ENCODE measurements around the gene TATDN2. TPM values are rescaled to one million over a fixed set of nuclear protein-coding genes. Genes with fewer than 3 reads are reported as not detected.

TATDN2 gene
- polyA plus RNA-seq, 1 donor: 27.4 TPM

- Histone ChIP-seq H3K4me1 (ENCODE audit: control insufficient read depth, insufficient read depth, low read length) (peaks cover 23% of the 10 kb centered on the region), H3K27me3 (ENCODE audit: control insufficient read depth, insufficient read depth, low read length) (no peaks in the 10 kb centered on the region), H3K36me3 (ENCODE audit: control insufficient read depth, insufficient read depth, low read length) (peaks cover 63% of the 10 kb centered on the region), H3K9me3 (ENCODE audit: control insufficient read depth, low read depth, low read length) (no peaks in the 10 kb centered on the region), H3K4me3 (ENCODE audit: low read length) (no peak overlapping the region), H3K27ac (ENCODE audit: low read length) (peak overlapping the region; percentile 56)
- no CpG with 5 or more reads among the region's 4 CpGs for WGBS (ENCODE audit: insufficient coverage, low lambda C conversion rate)
- DNase-seq: peak; percentile 75 to 87
These were observed 69.2 kb downstream of the TATDN2 start for GRCh38 chr3:10317311-10317960.

DNA sequence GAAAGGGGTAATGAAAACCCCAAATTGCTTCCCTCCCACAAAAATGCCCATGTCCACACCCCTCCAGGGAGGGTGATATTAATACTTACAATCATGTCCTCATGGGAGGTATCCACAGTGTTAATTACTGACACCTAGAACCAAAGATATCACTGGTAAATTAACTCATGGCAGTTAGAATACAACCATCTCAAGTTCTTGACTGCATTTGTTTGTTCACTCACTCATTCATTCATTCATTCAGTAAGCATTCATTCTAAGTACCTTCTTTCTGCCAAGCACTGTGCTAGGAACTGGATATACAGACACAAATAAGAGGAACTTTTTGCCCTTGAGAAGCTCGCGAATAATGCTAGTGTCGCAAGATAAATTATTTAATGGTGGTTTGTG, 69.7 kb downstream of the TATDN2 start:
- Histone ChIP-seq H3K27me3 (ENCODE audit: control insufficient read depth, insufficient read depth, low read length) (no peaks in the 10 kb centered on the region), H3K36me3 (ENCODE audit: control insufficient read depth, insufficient read depth, low read length) (peaks cover 58% of the 10 kb centered on the region), H3K4me3 (ENCODE audit: low read length) (no peak overlapping the region), H3K27ac (ENCODE audit: low read length) (peak overlapping the region; percentile 56), H3K9me3 (ENCODE audit: control insufficient read depth, low read depth, low read length) (no peaks in the 10 kb centered on the region), H3K4me1 (ENCODE audit: control insufficient read depth, insufficient read depth, low read length) (peaks cover 23% of the 10 kb centered on the region)
- WGBS (ENCODE audit: insufficient coverage, low lambda C conversion rate): no CpG with 5 or more reads among the region's 3 CpGs
- no peak for DNase-seq

- Histone ChIP-seq H3K4me1 (ENCODE audit: control insufficient read depth, insufficient read depth, low read length) (peaks cover 23% of the 10 kb centered on the region), H3K27ac (ENCODE audit: low read length) (peak overlapping the region; percentile 47), H3K36me3 (ENCODE audit: control insufficient read depth, insufficient read depth, low read length) (peaks cover 45% of the 10 kb centered on the region)
These were observed 71.0 kb downstream of the TATDN2 start for GRCh38 chr3:10319251-10319650.

GRCh38 chr3:10319804-10320203, 71.5 kb downstream of the TATDN2 start:
- H3K27me3 ChIP-seq (ENCODE audit: control insufficient read depth, insufficient read depth, low read length): no peaks in the 10 kb centered on the region
- peak overlapping the region; percentile 86 for H3K4me3 ChIP-seq (ENCODE audit: low read length)
- H3K9me3 ChIP-seq (ENCODE audit: control insufficient read depth, low read depth, low read length): no peaks in the 10 kb centered on the region
- peaks cover 40% of the 10 kb centered on the region for H3K36me3 ChIP-seq (ENCODE audit: control insufficient read depth, insufficient read depth, low read length)
- peak overlapping the region; percentile 80 for H3K27ac ChIP-seq (ENCODE audit: low read length)
- H3K4me1 ChIP-seq (ENCODE audit: control insufficient read depth, insufficient read depth, low read length): peaks cover 23% of the 10 kb centered on the region
- no peak for DNase-seq
- 30% methylated on average over 2 of the region's 3 CpGs for WGBS (ENCODE audit: insufficient coverage, low lambda C conversion rate)

More at GRCh38 chr3:10319251-10319650, 71.0 kb downstream of the TATDN2 start:
- H3K9me3 ChIP-seq (ENCODE audit: control insufficient read depth, low read depth, low read length): no peaks in the 10 kb centered on the region
- no peaks in the 10 kb centered on the region for H3K27me3 ChIP-seq (ENCODE audit: control insufficient read depth, insufficient read depth, low read length)
- peak; percentile 30 to 77 for DNase-seq
- H3K4me3 ChIP-seq (ENCODE audit: low read length): peak overlapping the region; percentile 41
- WGBS (ENCODE audit: insufficient coverage, low lambda C conversion rate): 40% methylated on average over 2 of the region's 6 CpGs

- Histone ChIP-seq H3K27ac (ENCODE audit: low read length) (peak overlapping the region; percentile 80), H3K4me3 (ENCODE audit: low read length) (peak overlapping the region; percentile 86), H3K27me3 (ENCODE audit: control insufficient read depth, insufficient read depth, low read length) (peaks cover under 1% of the 10 kb centered on the region), H3K9me3 (ENCODE audit: control insufficient read depth, low read depth, low read length) (no peaks in the 10 kb centered on the region), H3K36me3 (ENCODE audit: control insufficient read depth, insufficient read depth, low read length) (peaks cover 35% of the 10 kb centered on the region), H3K4me1 (ENCODE audit: control insufficient read depth, insufficient read depth, low read length) (peaks cover 23% of the 10 kb centered on the region)
- DNase-seq: no peak
- whole genome bisulfite sequencing (ENCODE audit: insufficient coverage, low lambda C conversion rate): no CpG with 5 or more reads among the region's 9 CpGs
These were observed 72.0 kb downstream of the TATDN2 start for GRCh38 chr3:10320320-10320677.

- Histone ChIP-seq H3K4me1 (ENCODE audit: control insufficient read depth, insufficient read depth, low read length) (peaks cover 23% of the 10 kb centered on the region), H3K27ac (ENCODE audit: low read length) (no peak overlapping the region), H3K4me3 (ENCODE audit: low read length) (no peak overlapping the region), H3K36me3 (ENCODE audit: control insufficient read depth, insufficient read depth, low read length) (peaks cover 21% of the 10 kb centered on the region), H3K27me3 (ENCODE audit: control insufficient read depth, insufficient read depth, low read length) (peaks cover 5% of the 10 kb centered on the region), H3K9me3 (ENCODE audit: control insufficient read depth, low read depth, low read length) (no peaks in the 10 kb centered on the region)
- no CpG with 5 or more reads among the region's 8 CpGs for WGBS (ENCODE audit: insufficient coverage, low lambda C conversion rate)
- DNase-seq: no peak
These were observed 73.5 kb downstream of the TATDN2 start for GRCh38 chr3:10321630-10322351.

- H3K4me1 ChIP-seq (ENCODE audit: control insufficient read depth, insufficient read depth, low read length): peaks cover 19% of the 10 kb centered on the region
- H3K27ac ChIP-seq (ENCODE audit: low read length): no peak overlapping the region
- no peak overlapping the region for H3K4me3 ChIP-seq (ENCODE audit: low read length)
- DNase-seq: no peak
- no peaks in the 10 kb centered on the region for H3K9me3 ChIP-seq (ENCODE audit: control insufficient read depth, low read depth, low read length)
- H3K36me3 ChIP-seq (ENCODE audit: control insufficient read depth, insufficient read depth, low read length): peaks cover 17% of the 10 kb centered on the region
- WGBS (ENCODE audit: insufficient coverage, low lambda C conversion rate): no CpG with 5 or more reads among the region's 1 CpG
- peaks cover 5% of the 10 kb centered on the region for H3K27me3 ChIP-seq (ENCODE audit: control insufficient read depth, insufficient read depth, low read length)
These were observed 74.1 kb downstream of the TATDN2 start for GRCh38 chr3:10322352-10322710.

DNA sequence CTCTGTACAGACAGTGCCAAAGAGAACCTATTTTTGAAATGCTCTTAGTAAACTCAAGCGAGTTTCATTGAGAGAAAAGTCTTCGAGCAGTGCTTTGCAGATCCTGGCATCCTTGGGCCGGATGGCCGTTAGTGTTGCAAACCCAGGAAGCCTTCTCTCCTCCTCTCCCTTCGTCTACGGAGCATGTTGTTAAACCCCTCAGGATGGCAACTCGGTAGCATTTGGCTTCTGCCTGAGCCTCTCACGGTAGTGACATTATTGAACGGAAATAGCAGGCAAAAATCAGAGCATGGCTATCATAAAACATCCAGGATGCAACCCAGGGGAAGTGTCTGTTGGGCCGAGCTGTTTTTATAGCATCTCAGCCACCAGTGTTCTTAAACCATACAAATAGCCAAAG, 79.3 kb downstream of the TATDN2 start:
- Histone ChIP-seq H3K27ac (ENCODE audit: low read length) (no peak overlapping the region), H3K27me3 (ENCODE audit: control insufficient read depth, insufficient read depth, low read length) (peaks cover 36% of the 10 kb centered on the region), H3K36me3 (ENCODE audit: control insufficient read depth, insufficient read depth, low read length) (no peaks in the 10 kb centered on the region), H3K4me1 (ENCODE audit: control insufficient read depth, insufficient read depth, low read length) (no peaks in the 10 kb centered on the region), H3K4me3 (ENCODE audit: low read length) (no peak overlapping the region), H3K9me3 (ENCODE audit: control insufficient read depth, low read depth, low read length) (no peaks in the 10 kb centered on the region)
- WGBS (ENCODE audit: insufficient coverage, low lambda C conversion rate): 80% methylated on average over 2 of the region's 10 CpGs
- DNase-seq: no peak

DNA sequence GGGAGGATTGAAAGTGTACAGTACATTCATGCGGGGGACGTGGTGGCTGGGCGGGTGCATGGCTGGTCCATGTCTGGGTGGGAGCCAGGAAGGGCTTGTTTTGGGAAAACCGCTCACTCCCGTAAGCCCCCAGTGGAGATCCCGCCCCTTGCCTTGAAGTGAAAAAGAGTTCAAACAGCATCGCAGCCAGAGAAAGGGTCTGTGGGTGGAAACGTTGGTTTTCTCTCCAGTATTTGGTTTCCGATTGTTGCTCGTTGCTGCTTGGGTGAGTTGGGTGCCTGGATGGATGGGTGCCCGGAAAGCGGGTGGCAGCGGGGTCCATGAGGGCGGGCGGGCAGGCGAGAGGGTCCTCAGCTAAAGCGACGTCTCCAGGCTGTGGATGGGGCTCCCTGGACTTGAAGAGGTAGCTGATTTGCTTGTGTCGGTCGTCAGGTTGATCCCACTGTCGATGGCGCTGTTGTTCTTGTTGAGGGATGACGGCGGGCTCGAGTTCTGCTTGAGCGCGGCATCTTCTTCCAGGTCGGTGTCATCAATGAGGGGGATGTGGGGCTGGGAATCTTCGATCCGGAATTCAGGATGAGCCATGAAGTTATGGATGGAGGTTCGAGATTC, 80.3 kb downstream of the TATDN2 start:
- Histone ChIP-seq H3K4me1 (ENCODE audit: control insufficient read depth, insufficient read depth, low read length) (no peaks in the 10 kb centered on the region), H3K27me3 (ENCODE audit: control insufficient read depth, insufficient read depth, low read length) (peaks cover 36% of the 10 kb centered on the region), H3K36me3 (ENCODE audit: control insufficient read depth, insufficient read depth, low read length) (no peaks in the 10 kb centered on the region), H3K27ac (ENCODE audit: low read length) (no peak overlapping the region), H3K4me3 (ENCODE audit: low read length) (no peak overlapping the region), H3K9me3 (ENCODE audit: control insufficient read depth, low read depth, low read length) (no peaks in the 10 kb centered on the region)
- no CpG with 5 or more reads among the region's 31 CpGs for WGBS (ENCODE audit: insufficient coverage, low lambda C conversion rate)
- DNase-seq: no peak

DNA sequence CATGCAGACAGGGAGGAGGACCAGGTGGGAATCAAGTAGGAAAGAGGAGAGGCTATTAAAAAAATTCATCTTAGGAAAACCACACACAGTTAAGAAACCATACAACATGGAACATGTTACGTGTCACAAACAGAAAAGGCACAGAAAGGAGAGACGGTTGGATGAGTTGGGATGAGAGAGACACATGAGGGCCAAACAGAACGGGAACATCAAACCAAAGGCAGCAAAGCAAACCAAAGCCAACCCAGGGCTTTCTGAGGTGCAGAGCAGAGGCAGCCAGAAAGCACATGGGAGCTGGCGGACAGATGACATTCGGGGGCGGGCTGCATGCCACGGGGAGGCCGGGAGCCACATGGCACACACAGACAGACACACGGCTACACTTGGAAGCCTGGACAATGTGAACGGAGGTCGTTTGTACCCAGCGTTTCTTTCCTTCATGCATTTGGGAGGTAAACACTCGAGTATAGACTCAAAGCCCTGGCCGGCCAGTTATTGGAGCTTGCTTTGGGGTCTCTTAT, 81.3 kb downstream of the TATDN2 start:
- H3K4me3 ChIP-seq (ENCODE audit: low read length): no peak overlapping the region
- no peaks in the 10 kb centered on the region for H3K9me3 ChIP-seq (ENCODE audit: control insufficient read depth, low read depth, low read length)
- 78% methylated on average over 2 of the region's 14 CpGs for WGBS (ENCODE audit: insufficient coverage, low lambda C conversion rate)
- DNase-seq: no peak
- H3K27me3 ChIP-seq (ENCODE audit: control insufficient read depth, insufficient read depth, low read length): peaks cover 36% of the 10 kb centered on the region
- no peaks in the 10 kb centered on the region for H3K36me3 ChIP-seq (ENCODE audit: control insufficient read depth, insufficient read depth, low read length)
- H3K27ac ChIP-seq (ENCODE audit: low read length): no peak overlapping the region
- H3K4me1 ChIP-seq (ENCODE audit: control insufficient read depth, insufficient read depth, low read length): no peaks in the 10 kb centered on the region
